Activated naive CD8-positive, alpha-beta T cell treated with anti-CD3 and anti-CD28 coated beads, Interleukin-2, amount 10 ng/mL, durations not matched to agents 7 days and 5 days (primary cell): ENCODE results near the gene DOCK3. TPM values are rescaled to one million over a fixed set of nuclear protein-coding genes. Genes with fewer than 3 reads are reported as not detected.
"Not testable (repeated sequence)": the region's sequence is repeated elsewhere in the genome, so short reads cannot be mapped to it uniquely, and the experiment has no call there.

ENCODE experiments used
- ATAC-seq: fragments of 150-1000 bp; cut with Tn5 transposase; one replicate; pipeline ENCODE4 v1.10.0; 2021; ENCODE audit warnings: low read depth, moderate library complexity
- POLR2A ChIA-PET: fragments of 350-600 bp; sonication (Branson Sonifier 250); formaldehyde crosslinking; loops from one replicate; lab custom pipeline; 2021; ENCODE audit warnings: antibody characterized with exemption; lab: Charles Lee
- DNase-seq: peaks from one replicate; pipeline ENCODE4 v3.0.0; 2021
- H3K27ac Mint-ChIP-seq: one replicate; pipeline ENCODE4 v1.8.0; 2022; ENCODE audit warnings: mild to moderate bottlenecking, mixed read lengths
- H3K27me3 Mint-ChIP-seq: one replicate; pipeline ENCODE4 v1.8.0; 2022; ENCODE audit warnings: mild to moderate bottlenecking, moderate library complexity, mixed read lengths
- H3K36me3 Mint-ChIP-seq: one replicate; pipeline ENCODE4 v1.8.0; 2021; ENCODE audit warnings: mild to moderate bottlenecking, mixed read lengths
- H3K4me1 Mint-ChIP-seq: one replicate; pipeline ENCODE4 v1.8.0; 2021; ENCODE audit warnings: mixed read lengths
- H3K4me3 Mint-ChIP-seq: one replicate; pipeline ENCODE4 v1.8.0; 2022; ENCODE audit warnings: mild to moderate bottlenecking, moderate library complexity, mixed read lengths
- H3K9me3 Mint-ChIP-seq: one replicate; pipeline ENCODE4 v1.8.0; 2021; ENCODE audit warnings: mixed read lengths
- total RNA-seq, 2 experiments: library from RNA; stranded (reverse); gene quantifications; one replicate each; pipeline ENCODE4 v1.2.3, GENCODE V29; 2021

DOCK3 gene
- total RNA-seq, 2 experiments from 2014 or later, result 3.3 to 3.4 TPM

GRCh38 chr3:51343918-51344687, 669.4 kb downstream of the DOCK3 start:
- H3K4me1 Mint-ChIP-seq, result no peaks in the 10 kb centered on the region
- H3K27me3 Mint-ChIP-seq, result no peaks in the 10 kb centered on the region
- POLR2A ChIA-PET, result no interaction called here
- no peak for ATAC-seq
- peaks cover 3% of the 10 kb centered on the region for H3K9me3 Mint-ChIP-seq
- H3K27ac Mint-ChIP-seq, result no peak overlapping the region
- peaks cover 1% of the 10 kb centered on the region for H3K36me3 Mint-ChIP-seq
- H3K4me3 Mint-ChIP-seq, result no peak overlapping the region
- no peak for DNase-seq

GRCh38 chr3:51350751-51351150, 676.0 kb downstream of the DOCK3 start:
- Mint-ChIP-seq H3K4me1 (no peaks in the 10 kb centered on the region), H3K27me3 (no peaks in the 10 kb centered on the region)

GRCh38 chr3:51353131-51353530, 678.4 kb downstream of the DOCK3 start:
- POLR2A ChIA-PET, result no interaction called here
- Mint-ChIP-seq H3K36me3 (peaks cover 5% of the 10 kb centered on the region), H3K9me3 (peaks cover 1% of the 10 kb centered on the region), H3K27me3 (no peaks in the 10 kb centered on the region), H3K4me1 (no peaks in the 10 kb centered on the region), H3K27ac (no peak overlapping the region), H3K4me3 (no peak overlapping the region)
- ATAC-seq (no peak), DNase-seq (no peak)

More at GRCh38 chr3:51350751-51351150, 676.0 kb downstream of the DOCK3 start:
- DNase-seq (no peak), ATAC-seq (no peak)
- peaks cover 5% of the 10 kb centered on the region for H3K36me3 Mint-ChIP-seq
- POLR2A ChIA-PET, result interaction anchor here (0.8 kb wide), 1 partner anchor 98 kb away, joined by 3 read pairs; no protein-coding TSS in a partner anchor
- no peak overlapping the region for H3K27ac Mint-ChIP-seq
- peaks cover 3% of the 10 kb centered on the region for H3K9me3 Mint-ChIP-seq
- H3K4me3 Mint-ChIP-seq, result no peak overlapping the region

- POLR2A ChIA-PET, result no interaction called here
- DNase-seq (no peak), ATAC-seq (no peak)
- H3K27ac Mint-ChIP-seq, result no peak overlapping the region
- H3K9me3 Mint-ChIP-seq, result peaks cover 1% of the 10 kb centered on the region
- H3K27me3 Mint-ChIP-seq, result no peaks in the 10 kb centered on the region
- H3K4me1 Mint-ChIP-seq, result no peaks in the 10 kb centered on the region
- H3K4me3 Mint-ChIP-seq, result no peak overlapping the region
- peaks cover 5% of the 10 kb centered on the region for H3K36me3 Mint-ChIP-seq
Observed at GRCh38 chr3:51353691-51354090, 679.0 kb downstream of the DOCK3 start.

- no peak overlapping the region for H3K4me3 Mint-ChIP-seq
- ATAC-seq (no peak), DNase-seq (no peak)
- no peaks in the 10 kb centered on the region for H3K27me3 Mint-ChIP-seq
- H3K27ac Mint-ChIP-seq, result no peak overlapping the region
- H3K9me3 Mint-ChIP-seq, result peaks cover 1% of the 10 kb centered on the region
- no peaks in the 10 kb centered on the region for H3K4me1 Mint-ChIP-seq
- POLR2A ChIA-PET, result no interaction called here
- H3K36me3 Mint-ChIP-seq, result peaks cover 5% of the 10 kb centered on the region
Observed at GRCh38 chr3:51354172-51354571, 679.4 kb downstream of the DOCK3 start.

- no peak overlapping the region for H3K27ac Mint-ChIP-seq
- peaks cover 3% of the 10 kb centered on the region for H3K36me3 Mint-ChIP-seq
- no peak for ATAC-seq
- POLR2A ChIA-PET, result interaction anchor here (1.1 kb wide), 1 partner anchor 294 kb away, joined by 3 read pairs; no protein-coding TSS in a partner anchor
- H3K4me3 Mint-ChIP-seq, result no peak overlapping the region
- H3K4me1 Mint-ChIP-seq, result no peaks in the 10 kb centered on the region
- no peaks in the 10 kb centered on the region for H3K27me3 Mint-ChIP-seq
- DNase-seq, result no peak
- H3K9me3 Mint-ChIP-seq, result peaks cover 1% of the 10 kb centered on the region
Observed at GRCh38 chr3:51354731-51355615, 680.2 kb downstream of the DOCK3 start.

- H3K27me3 Mint-ChIP-seq, result peaks cover 1% of the 10 kb centered on the region
- POLR2A ChIA-PET, result interaction anchor here (1.1 kb wide), 1 partner anchor 293 kb away, joined by 3 read pairs; no protein-coding TSS in a partner anchor
- no peaks in the 10 kb centered on the region for H3K36me3 Mint-ChIP-seq
- H3K4me3 Mint-ChIP-seq, result no peak overlapping the region
- DNase-seq (no peak), ATAC-seq (no peak)
- H3K4me1 Mint-ChIP-seq, result no peaks in the 10 kb centered on the region
- no peaks in the 10 kb centered on the region for H3K9me3 Mint-ChIP-seq
- no peak overlapping the region for H3K27ac Mint-ChIP-seq
Observed at GRCh38 chr3:51355891-51356578, 681.3 kb downstream of the DOCK3 start.

- Mint-ChIP-seq H3K4me1 (no peaks in the 10 kb centered on the region), H3K36me3 (no peaks in the 10 kb centered on the region), H3K9me3 (no peaks in the 10 kb centered on the region), H3K27ac (no peak overlapping the region), H3K27me3 (peaks cover 1% of the 10 kb centered on the region), H3K4me3 (no peak overlapping the region)
- DNase-seq (no peak), ATAC-seq (no peak)
- POLR2A ChIA-PET, result no interaction called here
Observed at GRCh38 chr3:51357856-51358255, 683.1 kb downstream of the DOCK3 start.

GRCh38 chr3:51358981-51359380, 684.3 kb downstream of the DOCK3 start:
- H3K9me3 Mint-ChIP-seq, result peaks cover 2% of the 10 kb centered on the region
- POLR2A ChIA-PET, result interaction anchor here (1.2 kb wide), 1 partner anchor 9 kb away, joined by 3 read pairs; no protein-coding TSS in a partner anchor
- ATAC-seq, result no peak
- H3K27ac Mint-ChIP-seq, result no peak overlapping the region
- H3K4me1 Mint-ChIP-seq, result no peaks in the 10 kb centered on the region
- H3K36me3 Mint-ChIP-seq, result no peaks in the 10 kb centered on the region
- no peak overlapping the region for H3K4me3 Mint-ChIP-seq
- H3K27me3 Mint-ChIP-seq, result peaks cover 1% of the 10 kb centered on the region
- DNase-seq, result no peak

- POLR2A ChIA-PET, result no interaction called here
Observed at GRCh38 chr3:51360806-51361205, 686.1 kb downstream of the DOCK3 start.

GRCh38 chr3:51361746-51362145, 687.0 kb downstream of the DOCK3 start:
- Mint-ChIP-seq H3K27me3 (peaks cover 4% of the 10 kb centered on the region), H3K4me1 (no peaks in the 10 kb centered on the region), H3K36me3 (no peaks in the 10 kb centered on the region), H3K27ac (no peak overlapping the region), H3K9me3 (peaks cover 3% of the 10 kb centered on the region), H3K4me3 (no peak overlapping the region)
- ATAC-seq (no peak), DNase-seq (no peak)
- POLR2A ChIA-PET, result no interaction called here

More at GRCh38 chr3:51360806-51361205, 686.1 kb downstream of the DOCK3 start:
- H3K27ac Mint-ChIP-seq, result no peak overlapping the region
- H3K4me3 Mint-ChIP-seq, result no peak overlapping the region
- H3K36me3 Mint-ChIP-seq, result no peaks in the 10 kb centered on the region
- DNase-seq (no peak), ATAC-seq (no peak)
- peaks cover 3% of the 10 kb centered on the region for H3K9me3 Mint-ChIP-seq
- H3K4me1 Mint-ChIP-seq, result no peaks in the 10 kb centered on the region
- peaks cover 1% of the 10 kb centered on the region for H3K27me3 Mint-ChIP-seq

GRCh38 chr3:51362476-51362875, 687.7 kb downstream of the DOCK3 start:
- POLR2A ChIA-PET, result no interaction called here
- peaks cover 3% of the 10 kb centered on the region for H3K9me3 Mint-ChIP-seq
- H3K4me3 Mint-ChIP-seq, result no peak overlapping the region
- ATAC-seq, result no peak
- no peak for DNase-seq
- H3K27me3 Mint-ChIP-seq, result peaks cover 4% of the 10 kb centered on the region
- H3K36me3 Mint-ChIP-seq, result no peaks in the 10 kb centered on the region
- H3K4me1 Mint-ChIP-seq, result no peaks in the 10 kb centered on the region
- H3K27ac Mint-ChIP-seq, result no peak overlapping the region

GRCh38 chr3:51368276-51368675, 693.5 kb downstream of the DOCK3 start:
- not testable (repeated sequence) for H3K36me3 Mint-ChIP-seq, H3K27me3 Mint-ChIP-seq, ATAC-seq, DNase-seq, H3K4me1 Mint-ChIP-seq, H3K9me3 Mint-ChIP-seq, H3K27ac Mint-ChIP-seq, H3K4me3 Mint-ChIP-seq
- POLR2A ChIA-PET, result interaction anchor here (0.6 kb wide), 1 partner anchor 1222 kb away, joined by 3 read pairs; no protein-coding TSS in a partner anchor
